Type B pancreatic cell (in vitro differentiated cells): ENCODE data around the gene GATD1. TPM values are rescaled to one million over a fixed set of nuclear protein-coding genes. Genes with fewer than 3 reads are reported as not detected.

Source experiments
- DNase-seq: peaks from one replicate; pipeline ENCODE4 v3.0.0; 2021; ENCODE audit warnings: mixed read lengths; ENCODE audit not compliant: unreplicated experiment; ENCODE audit errors: extremely low spot score
- H3K27ac Mint-ChIP-seq: 2 replicates; pipeline ENCODE4 v1.8.0; 2021; ENCODE audit warnings: mild to moderate bottlenecking, mixed read lengths
- H3K27me3 Mint-ChIP-seq: 2 replicates; pipeline ENCODE4 v1.8.0; 2021; ENCODE audit warnings: mixed read lengths
- H3K36me3 Mint-ChIP-seq: 2 replicates; pipeline ENCODE4 v1.8.0; 2021; ENCODE audit warnings: mixed read lengths
- H3K4me1 Mint-ChIP-seq: one replicate; pipeline ENCODE4 v1.8.0; 2021; ENCODE audit warnings: mixed read lengths; ENCODE audit not compliant: unreplicated experiment
- H3K4me3 Mint-ChIP-seq: 2 replicates; pipeline ENCODE4 v1.8.0; 2021; ENCODE audit warnings: mild to moderate bottlenecking, mixed read lengths
- H3K9me3 Mint-ChIP-seq: 2 replicates; pipeline ENCODE4 v1.8.0; 2021; ENCODE audit warnings: mixed read lengths
- total RNA-seq: library from RNA; stranded (reverse); gene quantifications from 2 replicates; pipeline ENCODE4 v1.2.1, GENCODE V29; 2021; ENCODE audit warnings: low replicate concordance
- TF ChIP-seq, protein P1 (sequence below): fragments of 200-600 bp; sonication (generic); conservative IDR thresholded peaks from 2 replicates; pipeline ENCODE4 v1.5.0; 2021; ENCODE audit warnings: antibody characterized with exemption, mild to moderate bottlenecking

GATD1 gene
- total RNA-seq, 1 donor from 2014 or later, result 80.1 TPM

DNA sequence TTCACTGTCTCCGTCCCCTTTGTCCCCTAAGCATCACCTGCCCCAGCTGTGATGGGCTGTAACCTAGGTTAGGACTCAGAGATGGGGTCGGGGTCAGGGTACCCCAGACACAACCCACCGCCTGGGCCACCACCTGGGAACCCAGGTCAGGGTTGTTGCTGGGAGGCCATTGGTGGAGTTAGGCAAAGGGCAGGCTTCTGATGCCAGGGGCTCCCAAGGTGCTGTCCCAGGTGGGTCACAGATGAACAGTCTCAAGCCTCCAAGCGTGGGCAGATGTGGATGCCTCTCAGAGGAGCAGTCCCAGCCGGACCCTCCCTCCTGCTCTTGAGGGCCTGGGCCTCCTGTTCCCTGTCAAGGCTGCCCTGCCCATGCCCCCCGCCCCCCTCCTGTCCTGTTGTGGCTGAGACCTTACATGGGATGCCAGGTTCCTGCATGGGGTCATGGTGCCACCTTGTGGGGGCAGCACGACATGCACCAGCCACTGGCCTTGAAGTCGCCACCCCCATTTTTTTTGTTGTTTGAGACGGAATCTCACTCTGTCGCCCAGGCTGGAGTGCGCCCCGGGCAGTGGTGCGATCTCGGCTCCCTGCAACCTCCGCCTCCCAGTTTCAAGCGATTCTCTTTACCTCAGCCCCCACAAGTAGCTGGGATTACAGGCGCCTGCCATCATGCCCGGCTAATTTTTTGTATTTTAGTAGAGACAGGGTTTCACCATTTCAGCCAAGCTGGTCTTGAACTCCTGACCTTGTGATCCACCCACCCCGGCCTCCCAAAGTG lies 12.1 kb downstream of the GATD1 start:
- peak overlapping the region; percentile 22 for H3K27ac Mint-ChIP-seq
- TF ChIP-seq, protein P1, sequence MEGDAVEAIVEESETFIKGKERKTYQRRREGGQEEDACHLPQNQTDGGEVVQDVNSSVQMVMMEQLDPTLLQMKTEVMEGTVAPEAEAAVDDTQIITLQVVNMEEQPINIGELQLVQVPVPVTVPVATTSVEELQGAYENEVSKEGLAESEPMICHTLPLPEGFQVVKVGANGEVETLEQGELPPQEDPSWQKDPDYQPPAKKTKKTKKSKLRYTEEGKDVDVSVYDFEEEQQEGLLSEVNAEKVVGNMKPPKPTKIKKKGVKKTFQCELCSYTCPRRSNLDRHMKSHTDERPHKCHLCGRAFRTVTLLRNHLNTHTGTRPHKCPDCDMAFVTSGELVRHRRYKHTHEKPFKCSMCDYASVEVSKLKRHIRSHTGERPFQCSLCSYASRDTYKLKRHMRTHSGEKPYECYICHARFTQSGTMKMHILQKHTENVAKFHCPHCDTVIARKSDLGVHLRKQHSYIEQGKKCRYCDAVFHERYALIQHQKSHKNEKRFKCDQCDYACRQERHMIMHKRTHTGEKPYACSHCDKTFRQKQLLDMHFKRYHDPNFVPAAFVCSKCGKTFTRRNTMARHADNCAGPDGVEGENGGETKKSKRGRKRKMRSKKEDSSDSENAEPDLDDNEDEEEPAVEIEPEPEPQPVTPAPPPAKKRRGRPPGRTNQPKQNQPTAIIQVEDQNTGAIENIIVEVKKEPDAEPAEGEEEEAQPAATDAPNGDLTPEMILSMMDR, result peak; percentile 68
- DNase-seq, result peak; percentile 69
- no peaks in the 10 kb centered on the region for H3K4me1 Mint-ChIP-seq
- H3K36me3 Mint-ChIP-seq, result peaks cover 4% of the 10 kb centered on the region
- H3K9me3 Mint-ChIP-seq, result no peaks in the 10 kb centered on the region
- no peaks in the 10 kb centered on the region for H3K27me3 Mint-ChIP-seq
- H3K4me3 Mint-ChIP-seq, result no peak overlapping the region

GRCh38 chr11:764322-765024 lies 12.8 kb downstream of the GATD1 start:
- Mint-ChIP-seq H3K4me1 (no peaks in the 10 kb centered on the region), H3K36me3 (peaks cover 4% of the 10 kb centered on the region), H3K9me3 (no peaks in the 10 kb centered on the region), H3K27me3 (no peaks in the 10 kb centered on the region), H3K27ac (peak overlapping the region; percentile 22), H3K4me3 (no peak overlapping the region)
- TF ChIP-seq, protein P1, result no peak
- no peak for DNase-seq

DNA sequence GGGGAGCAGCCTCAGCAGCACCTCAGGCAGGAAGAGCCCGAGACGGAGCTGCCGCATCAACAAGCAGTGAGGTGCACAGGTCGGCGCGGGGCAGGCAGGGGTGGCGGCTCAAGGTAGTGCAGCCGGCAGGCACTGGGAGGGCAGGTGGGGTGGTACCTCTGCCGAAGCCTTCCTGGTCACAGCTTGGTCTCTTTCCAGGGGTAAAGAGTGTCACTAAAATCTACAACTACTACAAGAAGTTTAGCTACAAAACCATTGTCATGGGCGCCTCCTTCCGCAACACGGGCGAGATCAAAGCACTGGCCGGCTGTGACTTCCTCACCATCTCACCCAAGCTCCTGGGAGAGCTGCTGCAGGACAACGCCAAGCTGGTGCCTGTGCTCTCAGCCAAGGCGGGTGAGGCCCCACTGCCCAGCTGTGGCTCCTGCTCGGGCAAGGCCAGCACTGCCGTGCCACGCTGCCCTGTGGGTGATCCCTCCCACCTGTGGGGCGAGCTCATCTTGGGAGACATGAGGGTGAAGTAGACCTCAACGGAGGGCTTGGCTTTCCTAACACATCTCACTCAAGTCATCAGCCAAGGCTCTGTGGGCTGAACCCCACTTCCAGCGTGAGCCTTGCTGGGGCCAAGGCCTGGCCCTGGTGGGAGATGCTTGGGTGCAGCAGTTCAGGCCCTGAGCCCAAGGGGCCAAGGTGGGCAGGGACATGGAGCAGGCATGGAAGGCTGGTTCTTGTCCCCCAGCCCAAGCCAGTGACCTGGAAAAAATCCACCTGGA lies 13.6 kb downstream of the GATD1 start:
- H3K9me3 Mint-ChIP-seq, result no peaks in the 10 kb centered on the region
- no peaks in the 10 kb centered on the region for H3K4me1 Mint-ChIP-seq
- peak overlapping the region; percentile 55 for H3K27ac Mint-ChIP-seq
- peaks cover 4% of the 10 kb centered on the region for H3K36me3 Mint-ChIP-seq
- TF ChIP-seq, protein P1, result no peak
- H3K4me3 Mint-ChIP-seq, result no peak overlapping the region
- DNase-seq, result peak; percentile 69
- H3K27me3 Mint-ChIP-seq, result no peaks in the 10 kb centered on the region

DNA sequence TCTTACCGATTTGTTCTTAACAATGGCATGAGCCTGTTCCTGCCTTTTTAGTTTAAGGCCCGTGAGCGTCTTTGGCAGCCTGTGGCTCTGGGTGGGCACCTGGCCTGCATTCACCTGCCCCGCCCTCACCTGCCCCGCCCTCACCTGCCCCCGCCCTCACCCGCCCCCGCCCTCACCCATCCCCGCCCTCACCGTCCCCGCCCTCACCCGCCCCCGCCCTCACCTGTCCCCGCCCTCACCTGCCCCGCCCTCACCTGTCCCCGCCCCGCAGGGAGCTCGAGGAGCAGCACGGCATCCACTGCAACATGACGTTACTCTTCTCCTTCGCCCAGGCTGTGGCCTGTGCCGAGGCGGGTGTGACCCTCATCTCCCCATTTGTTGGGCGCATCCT lies 14.2 kb downstream of the GATD1 start:
- Mint-ChIP-seq H3K27me3 (no peaks in the 10 kb centered on the region), H3K27ac (peak overlapping the region; percentile 55), H3K4me3 (no peak overlapping the region), H3K9me3 (no peaks in the 10 kb centered on the region), H3K36me3 (peaks cover 4% of the 10 kb centered on the region), H3K4me1 (no peaks in the 10 kb centered on the region)
- TF ChIP-seq, protein P1, result no peak
- DNase-seq, result no peak

DNA sequence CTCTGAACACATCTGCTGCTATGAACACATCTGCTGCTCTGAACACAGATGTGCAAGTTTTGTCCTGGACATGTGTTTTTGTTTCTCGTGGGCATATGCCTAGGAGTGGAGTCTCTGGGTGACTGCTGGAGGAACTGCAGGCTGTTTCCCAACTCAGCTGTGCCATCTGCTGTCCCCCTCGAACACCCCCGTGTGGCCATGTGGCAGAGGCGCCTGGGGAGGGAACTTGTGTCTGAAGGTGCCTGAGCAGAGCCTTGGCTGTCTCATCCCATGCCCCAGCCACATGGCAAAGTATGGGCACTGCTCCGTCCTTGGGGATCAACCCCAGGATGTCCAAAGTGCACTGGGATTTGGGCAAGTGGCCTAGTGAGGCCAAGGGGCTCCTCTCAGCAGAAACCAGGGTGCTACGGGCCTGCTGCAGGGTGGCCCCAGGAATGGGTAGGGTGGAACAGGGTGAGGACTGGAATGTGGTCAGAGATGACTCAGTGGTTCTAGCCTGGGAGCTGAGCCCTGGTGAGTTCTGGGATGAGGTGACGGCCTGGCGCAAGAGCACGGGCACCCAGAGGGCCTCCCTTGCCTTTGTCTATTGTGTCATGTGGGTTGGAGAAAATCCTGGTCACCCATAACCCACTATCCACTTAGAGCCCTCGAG lies 14.7 kb downstream of the GATD1 start:
- Mint-ChIP-seq H3K36me3 (peaks cover 4% of the 10 kb centered on the region), H3K27me3 (no peaks in the 10 kb centered on the region), H3K4me3 (no peak overlapping the region), H3K9me3 (no peaks in the 10 kb centered on the region), H3K27ac (peak overlapping the region; percentile 53), H3K4me1 (no peaks in the 10 kb centered on the region)
- DNase-seq, result no peak
- TF ChIP-seq, protein P1, result peak; percentile 32
